ENCODE results near the gene PCAT6.

GRCh38 chr1:202801175-202801574 lies 9.6 kb upstream of the PCAT6 start:
- TF ChIP-seq EZH2 (IDR thresholded peaks at IDR 0.05; ENCODE audit: insufficient read depth, poor library complexity, severe bottlenecking) (no peak), EZH2phosphoT487 (IDR thresholded peaks at IDR 0.05; ENCODE audit: insufficient read depth, low read depth) (no peak)

Measured in GM23248 (cell line).